GM23338 (cell line): ENCODE data around the gene PRUNE2. TPM values are rescaled to one million over a fixed set of nuclear protein-coding genes. Genes with fewer than 3 reads are reported as not detected.

ENCODE experiments used
- ATAC-seq: fragments of 200-7000 bp; cut with Tn5 transposase; 3 replicates; pipeline ENCODE4 v1.9.1; 2020
- DNase-seq: peaks from one replicate; pipeline ENCODE4 v3.0.0-alpha.2; 2015; ENCODE audit warnings: low spot score
- H2AFZ ChIP-seq: fragments of 200-600 bp; sonication (generic); 2 replicates; pipeline ENCODE4 v1.8.0; 2016; ENCODE audit warnings: antibody characterized with exemption, mild to moderate bottlenecking, moderate library complexity
- H3F3A ChIP-seq: fragments of 200-600 bp; sonication (generic); replicated peaks from 2 replicates; pipeline ENCODE4 v1.8.0; 2017; ENCODE audit warnings: antibody characterized with exemption, mixed run types, low read depth
- H3K27ac ChIP-seq: fragments of 200-600 bp; sonication (generic); 2 replicates; pipeline ENCODE4 v1.6.1; 2016; ENCODE audit warnings: low read depth
- H3K27me3 ChIP-seq: fragments of 200-600 bp; sonication (generic); 2 replicates; pipeline ENCODE4 v1.8.0; 2016; ENCODE audit warnings: mild to moderate bottlenecking, mixed run types, moderate library complexity; ENCODE audit not compliant: insufficient read depth
- H3K36me3 ChIP-seq: fragments of 200-600 bp; sonication (generic); 2 replicates; pipeline ENCODE4 v1.8.0; 2016; ENCODE audit warnings: mild to moderate bottlenecking; ENCODE audit not compliant: insufficient read depth
- H3K4me1 ChIP-seq: fragments of 200-600 bp; sonication (generic); 2 replicates; pipeline ENCODE4 v1.8.0; 2016; ENCODE audit warnings: mild to moderate bottlenecking, moderate library complexity; ENCODE audit not compliant: insufficient read depth
- H3K4me2 ChIP-seq: fragments of 200-600 bp; sonication (generic); 2 replicates; pipeline ENCODE4 v1.7.1; 2017; ENCODE audit warnings: mixed run types
- H3K4me3 ChIP-seq: fragments of 200-600 bp; sonication (generic); 2 replicates; pipeline ENCODE4 v1.6.1; 2016; ENCODE audit warnings: mixed run types
- H3K79me2 ChIP-seq: fragments of 200-600 bp; sonication (generic); replicated peaks from 2 replicates; pipeline ENCODE4 v1.8.0; 2017; ENCODE audit warnings: mild to moderate bottlenecking; ENCODE audit not compliant: insufficient read depth
- H3K9me2 ChIP-seq: fragments of 200-600 bp; sonication (generic); 2 replicates; pipeline ENCODE4 v1.8.0; 2017; ENCODE audit not compliant: insufficient read depth
- H4K20me1 ChIP-seq: fragments of 200-600 bp; sonication (generic); replicated peaks from 2 replicates; pipeline ENCODE4 v1.8.0; 2017; ENCODE audit warnings: mild to moderate bottlenecking; ENCODE audit not compliant: insufficient read depth
- H3K27ac Mint-ChIP-seq: 2 replicates; pipeline ENCODE4 v1.8.0; 2020; ENCODE audit warnings: inconsistent platforms, mild to moderate bottlenecking, moderate library complexity, mixed read lengths
- H3K27me3 Mint-ChIP-seq: 3 replicates; pipeline ENCODE4 v1.8.0; 2022; ENCODE audit warnings: low read depth, mild to moderate bottlenecking, moderate library complexity, mixed read lengths, inconsistent platforms; ENCODE audit not compliant: insufficient read depth, poor library complexity
- H3K36me3 Mint-ChIP-seq: 3 replicates; pipeline ENCODE4 v1.8.0; 2021; ENCODE audit warnings: low read depth, mild to moderate bottlenecking, inconsistent platforms, moderate library complexity, mixed read lengths
- H3K4me1 Mint-ChIP-seq: 3 replicates; pipeline ENCODE4 v1.8.0; 2020; ENCODE audit warnings: mild to moderate bottlenecking, inconsistent platforms, mixed read lengths
- H3K4me3 Mint-ChIP-seq: 3 replicates; pipeline ENCODE4 v1.8.0; 2021; ENCODE audit warnings: moderate library complexity, mild to moderate bottlenecking, inconsistent platforms, mixed read lengths
- H3K9me3 Mint-ChIP-seq: 3 replicates; pipeline ENCODE4 v1.8.0; 2020; ENCODE audit warnings: moderate library complexity, mild to moderate bottlenecking, inconsistent platforms, mixed read lengths
- CREB1 ChIP-seq: fragments of 250-450 bp; sonication (Bioruptor Pico); IDR thresholded peaks from 2 replicates; pipeline ENCODE4 v1.5.0; 2020; ENCODE audit warnings: low read depth, mild to moderate bottlenecking, moderate library complexity
- EZH2 ChIP-seq: fragments of 200-600 bp; sonication (generic); IDR thresholded peaks from one replicate; pipeline ENCODE4 v1.8.0; 2017; ENCODE audit warnings: antibody characterized with exemption, mild to moderate bottlenecking, low read depth; ENCODE audit not compliant: unreplicated experiment
- REST ChIP-seq: IDR thresholded peaks from one replicate; pipeline ENCODE4 v1.6.1; 2018; ENCODE audit warnings: antibody characterized with exemption; ENCODE audit not compliant: unreplicated experiment
- STAT1 ChIP-seq: IDR thresholded peaks from one replicate; pipeline ENCODE4 v1.6.1; 2016; ENCODE audit warnings: antibody characterized with exemption; ENCODE audit not compliant: unreplicated experiment
- ZNF331 ChIP-seq: fragments of 250-450 bp; sonication (Bioruptor Pico); IDR thresholded peaks from 2 replicates; pipeline ENCODE4 v1.5.0; 2020; ENCODE audit warnings: low read depth, mild to moderate bottlenecking, moderate library complexity
- ZNF462 ChIP-seq: fragments of 250-450 bp; sonication (Bioruptor Pico); IDR thresholded peaks from 2 replicates; pipeline ENCODE4 v1.5.0; 2020; ENCODE audit warnings: mild to moderate bottlenecking, moderate library complexity
- polyA plus RNA-seq: library from polyadenylated mRNA; unstranded; fragments of >200 nt; fragmentation: Nextera tagmentation; extraction: Ambion mirVana; gene quantifications from 2 replicates; pipeline ENCODE4 v1.2.1, GENCODE V29; 2016
- total RNA-seq: library from RNA; depleted of rRNA; stranded (reverse); fragments of >200 nt; shearing (Covaris generic); gene quantifications from 2 replicates; pipeline ENCODE4 v1.2.3, GENCODE V29; 2014

Gene PRUNE2
- total and polyA plus RNA-seq, 2 experiments from 2014 or later: 10.6 to 26.5 TPM

- no peak for TF ChIP-seq ZNF462
- TF ChIP-seq CREB1 (CRISPR knock-in tag): no peak
- no peak for TF ChIP-seq EZH2
- TF ChIP-seq REST: no peak
- TF ChIP-seq STAT1: no peak
- TF ChIP-seq ZNF331 (CRISPR knock-in tag): no peak
Measured at GRCh38 chr9:76785501-76785900, 120.4 kb downstream of the PRUNE2 start (continued).

GRCh38 chr9:76784881-76785280 lies 121.0 kb downstream of the PRUNE2 start:
- no peaks in the 10 kb centered on the region for H4K20me1 ChIP-seq
- H3K27me3 ChIP-seq: no peaks in the 10 kb centered on the region
- H3K79me2 ChIP-seq: no peaks in the 10 kb centered on the region
- H3K4me1 ChIP-seq: no peaks in the 10 kb centered on the region
- H3K4me1 Mint-ChIP-seq: no peaks in the 10 kb centered on the region
- no peak overlapping the region for H3K4me2 ChIP-seq
- no peak overlapping the region for H3K4me3 Mint-ChIP-seq
- H3K9me2 ChIP-seq: no peaks in the 10 kb centered on the region
- H3F3A ChIP-seq: no peaks in the 10 kb centered on the region
- no peak overlapping the region for H3K27ac ChIP-seq
- peaks cover 6% of the 10 kb centered on the region for H3K27me3 Mint-ChIP-seq
- ATAC-seq (no peak), DNase-seq (no peak)
- H3K27ac Mint-ChIP-seq: no peak overlapping the region
- H3K9me3 Mint-ChIP-seq: no peaks in the 10 kb centered on the region
- no peak overlapping the region for H2AFZ ChIP-seq
- no peaks in the 10 kb centered on the region; the same call in 2 of the 3 replicates for H3K36me3 Mint-ChIP-seq
- H3K4me3 ChIP-seq: no peak overlapping the region
- H3K36me3 ChIP-seq: no peaks in the 10 kb centered on the region
- no peak for TF ChIP-seq ZNF462
- TF ChIP-seq EZH2: no peak
- TF ChIP-seq ZNF331 (CRISPR knock-in tag): no peak
